Parathyroid adenoma (tissue), 2 donors: ENCODE measurements around the gene ZDHHC11B.
"Not testable (repeated sequence)": the region's sequence is repeated elsewhere in the genome, so short reads cannot be mapped to it uniquely, and the experiment has no call there.

Experiments used
- H2AFZ ChIP-seq: fragments of 300-600 bp; sonication (generic); one replicate; pipeline ENCODE4 v1.7.0; 2017; ENCODE audit warnings: antibody characterized with exemption, mild to moderate bottlenecking
- H3K27ac ChIP-seq: fragments of 300-600 bp; sonication (generic); one replicate; pipeline ENCODE4 v1.7.0; 2017
- H3K27me3 ChIP-seq: fragments of 300-600 bp; sonication (generic); one replicate; pipeline ENCODE4 v1.7.0; 2017; ENCODE audit warnings: low read length; ENCODE audit not compliant: control insufficient read depth, insufficient read depth
- H3K36me3 ChIP-seq: fragments of 300-600 bp; sonication (generic); one replicate; pipeline ENCODE4 v1.7.0; 2017; ENCODE audit warnings: low read length; ENCODE audit not compliant: control insufficient read depth, insufficient read depth
- H3K4me1 ChIP-seq: fragments of 300-600 bp; sonication (generic); one replicate; pipeline ENCODE4 v1.7.0; 2017; ENCODE audit warnings: control low read depth
- H3K4me2 ChIP-seq: fragments of 300-600 bp; sonication (generic); one replicate; pipeline ENCODE4 v1.7.0; 2017; ENCODE audit warnings: low read length
- H3K4me3 ChIP-seq: fragments of 300-600 bp; sonication (generic); one replicate; pipeline ENCODE4 v1.7.0; 2017; ENCODE audit warnings: low read depth, low read length
- H3K79me2 ChIP-seq: fragments of 300-600 bp; sonication (generic); one replicate; pipeline ENCODE4 v1.7.0; 2017; ENCODE audit warnings: control low read depth
- H3K9ac ChIP-seq: fragments of 300-600 bp; sonication (generic); one replicate; pipeline ENCODE4 v1.7.0; 2017; ENCODE audit warnings: mild to moderate bottlenecking
- H3K9me3 ChIP-seq: fragments of 300-600 bp; sonication (generic); one replicate; pipeline ENCODE4 v1.7.0; 2017; ENCODE audit warnings: low read length; ENCODE audit not compliant: control insufficient read depth
- TF ChIP-seq, protein P1 (sequence below): fragments of 300-600 bp; sonication (generic); IDR thresholded peaks from one replicate; pipeline ENCODE4 v1.7.0; 2017; ENCODE audit warnings: antibody characterized with exemption, mild to moderate bottlenecking
- donor health status: primary hyperparathyroidism.

Gene ZDHHC11B

DNA sequence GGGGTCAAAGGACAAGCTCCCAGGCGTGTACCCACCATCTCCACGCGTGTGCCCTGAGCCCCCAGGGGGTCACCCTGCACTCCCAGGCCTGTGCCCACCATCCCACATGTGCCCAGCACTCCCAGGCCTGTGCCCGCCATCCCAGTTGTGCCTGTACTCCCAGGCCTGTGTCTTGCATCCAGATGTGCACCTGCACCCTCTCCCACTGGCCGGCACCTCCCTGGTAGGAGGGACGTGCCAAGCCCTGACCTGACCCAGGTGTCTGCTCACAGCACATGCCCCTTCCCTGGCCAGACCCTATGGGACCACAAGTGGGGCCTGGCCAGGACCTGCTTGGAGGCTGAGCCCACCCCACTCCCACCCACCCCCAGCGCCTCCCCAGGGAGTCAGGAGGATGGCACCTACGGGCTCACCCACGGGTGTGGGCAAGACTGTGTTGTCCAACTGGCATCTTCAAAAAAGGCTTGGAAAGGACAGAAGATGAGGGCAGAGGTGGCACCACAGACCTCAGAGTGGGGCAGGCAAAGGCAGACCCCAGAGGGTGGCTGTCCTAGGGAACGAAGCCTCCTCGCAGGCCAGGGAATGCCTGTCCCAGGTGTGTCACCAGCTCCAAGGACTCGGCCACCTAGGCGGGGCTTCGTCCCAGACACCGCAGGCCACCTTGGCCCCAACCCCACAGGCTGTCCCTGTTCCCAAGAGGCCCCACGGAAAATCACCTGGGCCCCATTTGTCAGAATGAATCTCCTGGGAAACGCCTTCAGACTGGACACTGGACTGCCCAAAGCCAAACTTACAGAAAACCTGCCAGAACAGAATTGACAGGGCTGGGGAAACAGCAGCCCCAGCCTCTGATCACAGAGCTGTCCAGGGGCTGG, 103.0 kb downstream of the ZDHHC11B start:
- H3K36me3 ChIP-seq, H3K27ac ChIP-seq, H3K79me2 ChIP-seq, H2AFZ ChIP-seq, H3K27me3 ChIP-seq, H3K4me2 ChIP-seq, H3K9ac ChIP-seq, H3K4me3 ChIP-seq, H3K9me3 ChIP-seq, H3K4me1 ChIP-seq: not testable (repeated sequence)

DNA sequence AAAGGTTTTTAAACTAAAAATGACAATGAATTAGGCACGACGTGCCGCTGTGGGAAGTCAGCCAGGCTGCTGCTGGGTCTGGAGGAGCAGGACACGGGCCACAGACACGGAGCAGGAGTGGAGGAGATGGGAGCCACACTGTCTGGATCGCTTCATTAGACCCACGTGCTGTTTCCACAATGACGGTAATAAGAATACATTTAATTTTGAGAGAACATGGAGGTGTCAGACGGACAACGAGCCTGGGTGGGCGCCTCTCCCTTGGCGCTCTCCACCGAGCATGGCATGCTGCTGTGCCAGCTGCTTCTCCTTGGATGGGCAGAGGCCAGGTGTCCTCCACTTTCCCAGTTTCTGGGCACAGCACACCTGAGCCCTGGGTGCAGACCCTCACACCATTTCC, 103.7 kb downstream of the ZDHHC11B start:
- not testable (repeated sequence) for H3K9ac ChIP-seq, H3K27ac ChIP-seq, H3K27me3 ChIP-seq, H3K36me3 ChIP-seq, H2AFZ ChIP-seq, H3K9me3 ChIP-seq, H3K4me2 ChIP-seq, H3K79me2 ChIP-seq, H3K4me1 ChIP-seq, H3K4me3 ChIP-seq

- H3K27me3 ChIP-seq, H2AFZ ChIP-seq, H3K27ac ChIP-seq, H3K4me2 ChIP-seq, H3K79me2 ChIP-seq, H3K9me3 ChIP-seq, H3K9ac ChIP-seq, H3K4me3 ChIP-seq, H3K36me3 ChIP-seq, H3K4me1 ChIP-seq: not testable (repeated sequence)
These were observed 104.3 kb downstream of the ZDHHC11B start for GRCh38 chr5:680118-680795.

DNA sequence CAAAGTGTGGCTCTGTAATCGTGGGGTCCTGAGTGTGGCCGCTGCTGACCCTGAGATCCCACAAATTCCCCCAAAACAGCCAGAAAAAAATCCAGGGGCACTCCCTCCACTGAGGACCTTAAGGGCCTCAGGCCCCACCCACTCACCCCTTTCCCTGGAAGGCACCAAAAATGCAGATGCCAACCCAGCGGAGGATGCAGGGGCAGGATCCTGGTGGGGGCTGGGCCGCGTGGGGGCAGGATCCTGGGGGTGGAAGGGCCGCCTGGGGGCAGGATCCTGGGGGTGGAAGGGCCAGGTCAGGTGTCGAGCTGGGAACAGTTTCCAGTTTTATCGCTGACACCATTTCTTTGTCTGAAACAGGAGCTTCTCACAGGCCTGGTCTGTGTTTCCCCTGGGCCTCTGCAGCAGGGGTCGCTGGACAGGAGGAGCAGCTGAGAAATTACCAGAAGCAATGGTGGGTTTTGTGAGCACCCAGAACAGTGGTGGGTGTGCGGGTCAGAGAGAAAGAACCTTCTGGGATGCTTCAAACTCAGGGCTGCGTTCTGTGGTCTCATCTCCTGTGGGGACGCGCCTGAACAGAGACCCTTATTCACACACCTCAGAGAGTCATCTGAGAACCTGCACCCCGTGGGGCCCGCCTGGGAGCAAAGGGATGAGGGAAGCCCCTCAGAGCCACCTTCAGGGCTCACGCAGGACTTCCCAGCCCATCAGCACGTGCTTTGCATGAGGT, 105.2 kb downstream of the ZDHHC11B start:
- H3K27me3 ChIP-seq, H3K27ac ChIP-seq, H3K4me3 ChIP-seq, H3K9me3 ChIP-seq, H3K4me1 ChIP-seq, H3K4me2 ChIP-seq, H3K9ac ChIP-seq, H3K36me3 ChIP-seq, H2AFZ ChIP-seq, H3K79me2 ChIP-seq: not testable (repeated sequence)

- H3K79me2 ChIP-seq, H3K27me3 ChIP-seq, H2AFZ ChIP-seq, H3K4me1 ChIP-seq, H3K9me3 ChIP-seq, H3K9ac ChIP-seq, H3K36me3 ChIP-seq, H3K4me3 ChIP-seq, H3K4me2 ChIP-seq, H3K27ac ChIP-seq: not testable (repeated sequence)
These were observed 106.0 kb downstream of the ZDHHC11B start for GRCh38 chr5:678521-678920.

- Histone ChIP-seq H3K27me3 (no peaks in the 10 kb centered on the region), H3K36me3 (no peaks in the 10 kb centered on the region), H3K9ac (no peak overlapping the region), H3K4me3 (no peak overlapping the region), H3K27ac (no peak overlapping the region), H3K79me2 (no peaks in the 10 kb centered on the region), H3K9me3 (no peaks in the 10 kb centered on the region), H3K4me1 (peaks cover 9% of the 10 kb centered on the region), H3K4me2 (no peak overlapping the region), H2AFZ (no peak overlapping the region)
- TF ChIP-seq, protein P1, sequence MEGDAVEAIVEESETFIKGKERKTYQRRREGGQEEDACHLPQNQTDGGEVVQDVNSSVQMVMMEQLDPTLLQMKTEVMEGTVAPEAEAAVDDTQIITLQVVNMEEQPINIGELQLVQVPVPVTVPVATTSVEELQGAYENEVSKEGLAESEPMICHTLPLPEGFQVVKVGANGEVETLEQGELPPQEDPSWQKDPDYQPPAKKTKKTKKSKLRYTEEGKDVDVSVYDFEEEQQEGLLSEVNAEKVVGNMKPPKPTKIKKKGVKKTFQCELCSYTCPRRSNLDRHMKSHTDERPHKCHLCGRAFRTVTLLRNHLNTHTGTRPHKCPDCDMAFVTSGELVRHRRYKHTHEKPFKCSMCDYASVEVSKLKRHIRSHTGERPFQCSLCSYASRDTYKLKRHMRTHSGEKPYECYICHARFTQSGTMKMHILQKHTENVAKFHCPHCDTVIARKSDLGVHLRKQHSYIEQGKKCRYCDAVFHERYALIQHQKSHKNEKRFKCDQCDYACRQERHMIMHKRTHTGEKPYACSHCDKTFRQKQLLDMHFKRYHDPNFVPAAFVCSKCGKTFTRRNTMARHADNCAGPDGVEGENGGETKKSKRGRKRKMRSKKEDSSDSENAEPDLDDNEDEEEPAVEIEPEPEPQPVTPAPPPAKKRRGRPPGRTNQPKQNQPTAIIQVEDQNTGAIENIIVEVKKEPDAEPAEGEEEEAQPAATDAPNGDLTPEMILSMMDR, result no peak
These were observed 107.1 kb downstream of the ZDHHC11B start for GRCh38 chr5:677131-678101.
